ENCODE data around the gene SRPK1.

- no peak for TF ChIP-seq EP300 (IDR thresholded peaks at IDR 0.05)
- no peak for TF ChIP-seq CTCF (IDR thresholded peaks at IDR 0.05)
- no peak for TF ChIP-seq POLR2A (IDR thresholded peaks at IDR 0.05; ENCODE audit: low read depth)
- no peak for TF ChIP-seq POLR2AphosphoS5 (IDR thresholded peaks at IDR 0.05)
These were observed 14.6 kb upstream of the SRPK1 start for GRCh38 chr6:35935469-35935868.

Measured in esophagus muscularis mucosa (tissue), 4 donors.